Epidermal melanocyte (primary cell): ENCODE measurements around the gene MEF2B.
A peak's percentile ranks its signal among the peaks of the same experiment; 100 is the strongest.

Experiments
- DNase-seq: peaks from one replicate; pipeline ENCODE4 v3.0.0; 2011; ENCODE audit warnings: low spot score; ENCODE audit not compliant: insufficient read length

MEF2B gene

GRCh38 chr19:19101540-19101939, 68.5 kb downstream of the MEF2B start:
- DNase-seq, result no peak

- DNase-seq, result no peak
Observed at GRCh38 chr19:19098703-19099632, 71.1 kb downstream of the MEF2B start.

- peak; percentile 43 for DNase-seq
Observed at GRCh38 chr19:19098084-19098702, 71.9 kb downstream of the MEF2B start.

GRCh38 chr19:19096641-19097627, 73.1 kb downstream of the MEF2B start:
- DNase-seq, result no peak

DNA sequence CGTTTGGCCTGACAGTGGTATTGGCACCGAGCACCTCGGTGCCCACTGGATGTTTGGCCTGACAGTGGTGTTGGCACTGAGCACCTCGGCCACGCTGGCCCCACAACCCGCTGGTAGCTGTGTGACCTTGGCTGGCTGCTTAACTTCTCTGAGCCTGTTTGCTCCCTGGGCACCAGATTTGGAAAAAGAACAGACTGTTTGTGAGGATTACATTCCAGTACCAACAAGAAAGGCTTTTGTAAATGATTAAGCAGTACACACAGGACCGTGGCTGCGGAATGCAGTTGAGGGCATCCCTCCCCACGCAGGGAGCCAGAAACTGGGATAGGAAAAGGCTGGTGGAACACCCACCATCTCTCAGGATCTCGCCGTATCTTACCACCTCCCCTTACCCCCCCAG, 74.4 kb downstream of the MEF2B start:
- no peak for DNase-seq
